ENCODE results near the gene STK24.

The STK24 gene

DNA sequence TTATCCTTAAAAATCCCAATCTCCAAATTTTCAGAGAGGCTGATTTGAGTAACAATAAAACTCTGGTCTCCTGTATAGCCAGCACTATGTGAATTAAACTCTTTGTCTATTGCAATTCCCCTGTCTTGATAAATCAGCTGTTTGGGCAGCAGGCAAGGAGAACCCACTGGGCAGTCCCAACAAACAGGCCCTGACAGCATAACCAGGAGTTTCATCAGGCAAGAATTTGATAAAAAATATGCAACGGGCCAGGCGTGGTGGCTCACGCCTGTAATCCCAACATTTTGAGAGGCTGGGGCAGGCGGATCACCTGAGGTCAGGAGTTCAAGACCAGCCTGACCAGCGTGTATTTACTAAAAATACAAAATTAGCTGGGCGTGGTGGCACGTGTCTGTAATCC is 42.1 kb downstream of the STK24 start:
- no peak for DNase-seq

DNA sequence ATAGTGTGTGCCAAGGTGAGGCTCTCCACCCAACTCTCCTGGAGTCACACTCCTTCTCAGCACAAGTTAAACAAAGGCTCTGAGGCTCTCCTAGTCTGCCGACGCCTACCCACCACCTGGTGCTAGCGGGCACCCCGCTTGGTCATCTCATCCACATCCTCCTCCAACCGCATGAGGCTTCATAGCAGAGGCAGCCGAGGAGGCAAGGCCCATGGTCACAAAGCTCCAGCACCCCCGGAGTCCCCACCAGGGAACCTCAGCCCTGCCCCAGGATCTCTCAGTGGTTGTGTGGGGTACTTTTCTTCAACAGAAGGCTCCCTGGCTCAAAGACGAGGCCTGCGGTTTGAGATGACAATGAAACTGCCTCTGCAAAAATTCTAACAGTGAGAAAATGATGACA is 43.0 kb downstream of the STK24 start:
- no peak for DNase-seq

GRCh38 chr13:98532254-98532653 is 44.7 kb downstream of the STK24 start:
- DNase-seq = no peak

GRCh38 chr13:98530217-98530616 is 46.7 kb downstream of the STK24 start:
- no peak for DNase-seq

DNA sequence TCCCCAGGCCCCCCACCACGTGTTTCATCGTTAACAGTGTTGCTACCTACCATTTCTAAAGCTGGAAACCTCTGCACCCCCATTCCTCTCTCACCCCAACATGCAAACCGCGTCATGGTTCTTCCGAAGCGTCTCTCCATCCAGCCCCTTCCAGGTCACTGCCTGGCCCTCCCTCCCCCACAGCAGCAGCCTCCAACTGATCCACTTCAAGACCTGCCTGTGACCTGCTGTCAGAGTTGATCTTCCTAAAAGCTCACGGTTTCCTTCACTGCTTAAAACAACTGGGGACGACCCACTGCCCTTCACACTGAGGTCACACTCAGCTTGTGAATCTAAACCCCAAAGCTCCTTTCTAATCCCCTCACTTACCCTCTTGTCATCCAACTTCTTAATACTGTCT is 47.7 kb downstream of the STK24 start:
- no peak for DNase-seq

DNA sequence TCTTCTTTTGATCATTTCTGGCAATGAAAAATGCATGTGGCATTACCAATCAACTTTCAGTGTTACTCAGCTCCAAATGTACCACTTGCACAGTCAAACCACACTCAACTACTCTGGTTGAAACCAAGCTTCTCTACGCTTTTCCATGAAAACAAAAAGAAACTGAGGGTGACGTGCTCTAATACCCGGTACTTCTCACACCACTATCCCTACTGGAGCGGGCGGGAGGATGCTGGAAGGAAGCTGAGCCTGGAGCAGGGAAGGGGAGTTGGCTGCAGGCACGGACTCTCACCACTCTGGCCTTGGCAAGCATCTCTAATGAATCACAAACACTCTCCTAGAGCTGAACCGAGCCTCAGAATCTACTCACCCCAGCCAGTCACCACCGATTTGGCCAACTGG is 48.2 kb downstream of the STK24 start:
- DNase-seq = peak in 4 of 56 donors; percentile 11 to 23 (median 13)

DNA sequence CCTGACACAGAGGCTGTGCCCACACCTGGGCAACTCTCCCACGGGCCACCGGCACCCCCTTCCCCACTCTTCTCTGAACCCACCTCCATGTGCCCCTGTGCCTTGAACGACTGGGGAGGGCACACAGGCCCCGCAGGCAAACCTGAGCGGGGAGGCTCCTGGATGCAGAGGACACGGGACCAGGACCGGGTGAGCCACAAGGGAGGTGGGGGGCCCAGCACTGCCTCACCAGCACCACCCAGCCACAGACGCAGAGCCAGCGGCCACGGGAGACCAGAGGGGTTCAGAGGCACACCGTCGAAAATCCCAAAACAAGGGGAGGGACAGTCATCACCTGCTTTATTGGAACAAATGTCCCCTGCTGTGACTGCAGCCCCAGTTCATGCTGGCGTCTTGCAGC is 49.4 kb downstream of the STK24 start:
- no peak for DNase-seq

- DNase-seq = no peak
Observed at GRCh38 chr13:98526182-98526512, 50.8 kb downstream of the STK24 start.

- DNase-seq = no peak
Observed at GRCh38 chr13:98525456-98526181, 51.3 kb downstream of the STK24 start.

DNA sequence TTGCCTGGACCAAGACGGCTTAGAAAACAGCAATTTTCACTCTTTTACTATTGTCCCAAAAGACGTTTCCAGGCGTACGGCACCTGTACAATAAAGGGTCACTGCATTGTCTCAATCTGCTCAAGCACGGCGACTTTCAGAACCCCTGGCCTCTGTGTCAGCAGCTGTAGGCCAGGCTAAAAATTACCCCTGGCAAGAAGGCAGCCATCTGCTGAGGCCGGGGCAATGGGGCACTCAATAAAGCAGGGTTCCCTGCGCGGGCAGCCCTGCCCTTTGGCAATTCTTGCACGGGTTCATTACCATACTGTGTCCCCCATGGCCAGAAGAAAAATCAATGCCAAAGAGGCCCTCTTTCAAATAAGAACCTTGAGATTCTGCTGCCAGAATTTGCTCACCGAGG is 52.1 kb downstream of the STK24 start:
- peak in 1 of 56 donors; percentile 11 for DNase-seq

DNA sequence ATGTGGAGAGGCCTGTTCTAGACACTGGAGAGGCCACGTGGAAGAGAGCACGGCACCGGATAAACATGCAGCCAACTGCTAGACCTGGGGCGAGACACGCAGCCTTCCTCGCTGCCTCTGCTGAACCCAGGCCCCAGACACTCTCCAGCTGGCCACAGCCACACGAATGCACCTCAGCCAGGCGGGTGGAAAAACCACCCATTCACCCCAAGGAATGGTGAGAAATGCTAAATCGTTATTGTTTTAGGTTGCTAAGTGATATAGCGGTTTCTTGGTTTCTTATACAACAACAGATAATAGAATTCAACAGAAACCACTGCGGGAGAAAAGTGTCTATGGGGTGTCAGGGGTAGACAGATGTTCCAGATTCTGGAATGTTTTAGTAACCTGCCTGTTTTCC is 52.5 kb downstream of the STK24 start:
- DNase-seq = no peak

DNA sequence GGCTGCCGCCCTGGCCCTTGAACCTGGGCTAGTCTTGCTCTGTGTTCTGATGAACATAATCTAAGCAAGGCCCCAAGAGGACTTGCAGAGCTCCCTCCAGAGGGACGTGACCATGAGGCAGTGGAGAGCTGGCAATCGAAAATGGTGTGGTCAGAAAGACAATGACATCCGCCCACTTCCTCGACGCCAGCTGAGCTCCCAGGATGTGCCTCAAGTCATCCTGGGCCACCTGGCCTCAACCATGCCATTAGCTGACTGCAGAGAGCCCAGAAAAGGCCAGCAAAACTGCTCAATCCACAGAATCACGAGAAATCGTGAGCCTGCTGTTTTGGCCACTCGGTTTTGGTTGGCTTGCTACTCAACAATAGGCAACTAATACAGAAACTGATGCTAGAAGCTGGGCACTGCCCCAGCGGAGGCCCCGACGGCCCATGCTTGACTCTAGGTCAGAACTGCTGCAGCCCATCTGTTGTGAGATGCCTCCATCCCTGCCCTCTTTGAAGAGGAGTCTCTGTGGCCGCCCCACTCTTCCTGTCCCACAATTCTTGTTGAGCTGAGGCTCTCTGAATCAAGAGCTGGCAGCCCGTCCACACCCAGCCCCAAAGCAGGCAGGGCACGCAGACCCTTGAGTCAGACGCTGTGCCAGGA is 53.3 kb downstream of the STK24 start:
- no peak for DNase-seq

GRCh38 chr13:98522371-98522770 is 54.5 kb downstream of the STK24 start:
- DNase-seq = no peak

- DNase-seq = peak in 15 of 56 donors; percentile 17 to 73 (median 30)
Observed at GRCh38 chr13:98521461-98522247, 55.3 kb downstream of the STK24 start.

- no peak for DNase-seq
Observed at GRCh38 chr13:98520674-98521449, 56.0 kb downstream of the STK24 start.

DNA sequence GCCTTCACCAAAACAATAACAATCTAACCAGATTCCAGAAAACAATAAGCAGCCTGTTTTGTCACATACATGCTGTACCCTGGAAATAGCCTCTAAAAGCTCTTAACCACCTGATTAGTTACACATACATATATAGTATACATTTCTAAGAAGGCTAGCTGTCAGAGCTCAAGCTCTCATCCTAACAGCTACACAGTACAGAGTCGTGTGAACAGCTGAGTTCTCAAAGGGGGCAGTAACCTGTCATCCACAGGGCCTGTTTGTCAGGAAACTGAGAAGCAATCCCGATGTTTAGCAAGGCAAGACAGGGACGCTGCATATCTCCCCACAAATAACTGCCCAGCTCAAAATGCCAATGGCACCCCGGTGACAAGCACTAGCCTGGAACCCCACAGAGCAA is 56.9 kb downstream of the STK24 start:
- no peak for DNase-seq

DNA sequence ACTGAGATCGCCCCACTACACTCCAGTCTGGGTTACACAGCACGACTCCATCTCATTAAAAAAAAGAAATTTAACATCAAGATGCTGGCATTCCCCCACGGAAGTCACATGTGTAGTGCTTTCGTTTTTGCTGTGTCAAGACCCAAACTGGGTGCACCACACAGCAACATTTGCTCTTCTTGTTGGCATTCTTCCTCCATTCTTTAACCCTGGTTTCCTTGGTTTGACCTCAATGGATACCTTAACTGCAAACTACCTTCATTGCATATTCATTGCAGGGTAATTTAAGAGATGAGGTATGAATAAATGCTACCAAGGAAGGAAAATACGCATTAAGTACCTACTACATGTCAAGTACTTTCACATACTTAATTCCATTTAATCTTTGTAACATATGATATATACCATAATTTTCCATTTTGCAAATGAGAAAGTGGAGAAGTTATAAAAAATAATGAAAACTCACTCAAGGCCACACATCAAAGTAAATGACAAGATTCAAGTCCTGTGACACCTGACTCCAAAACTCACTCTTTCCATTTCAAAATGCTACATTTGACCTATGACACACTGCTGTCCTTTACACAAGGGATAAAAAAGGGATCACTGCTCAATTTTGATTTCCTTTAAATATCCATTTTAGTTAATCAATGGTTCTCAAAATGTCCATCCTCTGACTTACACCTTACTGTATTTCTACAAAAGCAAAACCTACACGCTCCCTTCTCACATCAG is 59.2 kb downstream of the STK24 start:
- no peak for DNase-seq

GRCh38 chr13:98515818-98516465 is 61.0 kb downstream of the STK24 start:
- DNase-seq = no peak

DNA sequence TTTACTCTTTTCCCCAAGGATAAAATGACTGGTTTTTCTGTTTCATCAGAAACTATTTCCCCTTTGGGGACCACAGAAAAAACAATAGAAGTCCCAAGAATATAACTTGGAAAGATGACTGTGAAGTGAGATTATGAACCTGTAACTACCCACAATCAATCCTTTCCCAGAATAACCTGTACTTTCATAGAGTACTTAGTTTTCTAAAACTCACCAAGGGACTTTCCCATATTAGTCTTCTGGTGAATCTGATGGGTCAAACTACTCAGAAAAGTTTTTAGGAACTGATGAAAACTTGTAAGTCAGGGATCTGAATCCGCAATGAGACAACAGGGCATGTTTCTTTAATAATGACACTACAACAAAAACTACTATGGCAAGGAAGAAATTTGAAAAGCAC is 62.6 kb downstream of the STK24 start:
- DNase-seq = no peak

GRCh38 chr13:98513837-98514236 is 63.1 kb downstream of the STK24 start:
- DNase-seq = no peak
